IMR-90 (cell line): ENCODE measurements around the gene NAV2. TPM values are rescaled to one million over a fixed set of nuclear protein-coding genes. Genes with fewer than 3 reads are reported as not detected.

ENCODE experiments used
- ATAC-seq: fragments of 200-7000 bp; cut with Tn5 transposase; 2 replicates; pipeline ENCODE4 v1.9.1; 2020; ENCODE audit warnings: low read depth, mild to moderate bottlenecking, moderate library complexity
- BruUV-seq: library from RNA; stranded (reverse); fragments of 400-500 nt; replicated peaks from 2 replicates; lab custom pipeline; 2021; lab: Mats Ljungman, UMichigan
- CTCF ChIA-PET: fragments of 300-600 bp; formaldehyde crosslinking; extraction: SDS; loops from one replicate; lab custom pipeline; 2021; ENCODE audit warnings: antibody characterized with exemption; lab: Yijun Ruan, JAX
- POLR2A ChIA-PET: fragments of 300-600 bp; sonication (Branson Sonifier 250); formaldehyde crosslinking; loops from one replicate; lab custom pipeline; 2022; ENCODE audit warnings: antibody characterized with exemption; ENCODE audit not compliant: unreplicated experiment; lab: Charles Lee
- DNase-seq: peaks from one replicate; pipeline ENCODE4 v3.0.0; 2013
- H2AFZ ChIP-seq: replicated peaks from 2 replicates; pipeline ENCODE3; 2013; ENCODE audit warnings: low read length, mild to moderate bottlenecking; ENCODE audit not compliant: poor library complexity
- H2AK5ac ChIP-seq: 2 replicates; pipeline ENCODE4 v1.6.1; 2013; ENCODE audit warnings: low read depth, low read length, inconsistent platforms
- H2AK9ac ChIP-seq: replicated peaks from 2 replicates; pipeline ENCODE3; 2013; ENCODE audit warnings: mild to moderate bottlenecking, low read depth, low read length, moderate library complexity; ENCODE audit not compliant: poor library complexity
- H2BK120ac ChIP-seq: 2 replicates; pipeline ENCODE4 v1.6.1; 2013; ENCODE audit warnings: low read depth, low read length, inconsistent platforms
- H2BK15ac ChIP-seq: 3 replicates; pipeline ENCODE4 v1.6.1; 2013; ENCODE audit warnings: low read depth, low read length, inconsistent platforms
- H2BK20ac ChIP-seq: 2 replicates; pipeline ENCODE4 v1.6.1; 2013; ENCODE audit warnings: low read depth, mild to moderate bottlenecking, inconsistent platforms, low read length, moderate library complexity
- H2BK5ac ChIP-seq: 2 replicates; pipeline ENCODE4 v1.6.1; 2013; ENCODE audit warnings: mild to moderate bottlenecking, low read depth, low read length, inconsistent platforms; ENCODE audit not compliant: poor library complexity, severe bottlenecking
- H3K14ac ChIP-seq: replicated peaks from 2 replicates; pipeline ENCODE4 v1.6.1; 2013; ENCODE audit warnings: low read depth, low read length, inconsistent platforms
- H3K18ac ChIP-seq: 2 replicates; pipeline ENCODE4 v1.6.1; 2013; ENCODE audit warnings: low read depth, low read length, control low read depth
- H3K23ac ChIP-seq: 2 replicates; pipeline ENCODE4 v1.6.1; 2013; ENCODE audit warnings: low read depth, low read length, inconsistent platforms
- H3K27ac ChIP-seq: 2 replicates; pipeline ENCODE4 v1.5.1; 2013; ENCODE audit warnings: mild to moderate bottlenecking, control low read depth, low read length; ENCODE audit not compliant: insufficient read depth
- H3K27me3 ChIP-seq: 2 replicates; pipeline ENCODE4 v1.6.1; 2013; ENCODE audit warnings: low read length; ENCODE audit not compliant: control insufficient read depth, insufficient read depth
- H3K36me3 ChIP-seq: 2 replicates; pipeline ENCODE4 v1.6.1; 2013; ENCODE audit warnings: low read length, mixed read lengths; ENCODE audit not compliant: control insufficient read depth, insufficient read depth
- H3K4ac ChIP-seq: 2 replicates; pipeline ENCODE4 v1.6.1; 2013; ENCODE audit warnings: low read depth, low read length, inconsistent platforms
- H3K4me1 ChIP-seq: 2 replicates; pipeline ENCODE4 v1.6.1; 2013; ENCODE audit warnings: low read length, mixed read lengths; ENCODE audit not compliant: control insufficient read depth, insufficient read depth
- H3K4me2 ChIP-seq: 2 replicates; pipeline ENCODE4 v1.6.1; 2013; ENCODE audit warnings: low read depth, mild to moderate bottlenecking, control low read depth, low read length, moderate library complexity
- H3K4me3 ChIP-seq: 2 replicates; pipeline ENCODE4 v1.5.1; 2013; ENCODE audit warnings: low read depth, mild to moderate bottlenecking, control low read depth, low read length, moderate library complexity; ENCODE audit not compliant: insufficient read depth
- H3K56ac ChIP-seq: 2 replicates; pipeline ENCODE4 v1.6.1; 2013; ENCODE audit warnings: low read length, inconsistent platforms; ENCODE audit not compliant: insufficient read depth; ENCODE audit errors: extremely low read depth
- H3K79me1 ChIP-seq, 2 experiments: 2 replicates each; pipeline ENCODE4 v1.6.1; 2013; ENCODE audit warnings: low read length in 2 of 2, inconsistent platforms in 1 of 2, low read depth in 1 of 2
- H3K9ac ChIP-seq: 2 replicates; pipeline ENCODE4 v1.6.1; 2013; ENCODE audit warnings: low read depth, low read length, control low read depth
- H3K9me1 ChIP-seq: 2 replicates; pipeline ENCODE4 v1.6.1; 2013; ENCODE audit warnings: low read length, inconsistent platforms; ENCODE audit not compliant: insufficient read depth
- H3K9me3 ChIP-seq: 2 replicates; pipeline ENCODE4 v1.6.1; 2013; ENCODE audit warnings: low read length; ENCODE audit not compliant: control insufficient read depth, insufficient read depth
- H4K20me1 ChIP-seq: 2 replicates; pipeline ENCODE4 v1.6.1; 2013; ENCODE audit warnings: low read length, inconsistent platforms; ENCODE audit not compliant: insufficient read depth
- H4K5ac ChIP-seq: 2 replicates; pipeline ENCODE4 v1.6.1; 2013; ENCODE audit warnings: mild to moderate bottlenecking, low read depth, low read length, control low read depth
- H4K8ac ChIP-seq, 2 experiments: 2 replicates each; pipeline ENCODE4 v1.6.1; 2013; ENCODE audit warnings: low read depth in 2 of 2, low read length in 2 of 2, control low read depth in 1 of 2, inconsistent platforms in 1 of 2
- H4K91ac ChIP-seq: 2 replicates; pipeline ENCODE4 v1.6.1; 2013; ENCODE audit warnings: low read depth, low read length, inconsistent platforms; ENCODE audit not compliant: insufficient read depth
- BHLHE40 ChIP-seq: fragments of 150-350 bp; IDR thresholded peaks from 2 replicates; pipeline ENCODE4 v1.6.1; 2016; ENCODE audit warnings: mild to moderate bottlenecking, low read depth, low read length
- CHD1 ChIP-seq: IDR thresholded peaks from 2 replicates; pipeline ENCODE4 v1.6.1; 2012; ENCODE audit warnings: low read depth, low read length, improper control_type of control experiment
- CTCF ChIP-seq: conservative IDR thresholded peaks from 2 replicates; pipeline ENCODE4 v1.5.1; 2012; ENCODE audit warnings: mild to moderate bottlenecking, low read depth, low read length, improper control_type of control experiment
- FOS ChIP-seq: fragments of 150-350 bp; IDR thresholded peaks from 2 replicates; pipeline ENCODE4 v1.6.1; 2016; ENCODE audit warnings: low read depth, low read length
- MAFK ChIP-seq: IDR thresholded peaks from 2 replicates; pipeline ENCODE4 v1.6.1; 2012; ENCODE audit warnings: low read depth, low read length, improper control_type of control experiment
- MAZ ChIP-seq: IDR thresholded peaks from 2 replicates; pipeline ENCODE4 v1.6.1; 2012; ENCODE audit warnings: low read depth, mild to moderate bottlenecking, low read length, improper control_type of control experiment, moderate library complexity, borderline replicate concordance
- MXI1 ChIP-seq: IDR thresholded peaks from 2 replicates; pipeline ENCODE4 v1.6.1; 2012; ENCODE audit warnings: low read depth, mild to moderate bottlenecking, low read length, moderate library complexity, borderline replicate concordance
- NFE2L2 ChIP-seq: fragments of 150-350 bp; IDR thresholded peaks from 2 replicates; pipeline ENCODE4 v1.6.1; 2016; ENCODE audit warnings: low read depth, mild to moderate bottlenecking, low read length
- POLR2A ChIP-seq: IDR thresholded peaks from 2 replicates; pipeline ENCODE4 v1.6.1; 2012; ENCODE audit warnings: mild to moderate bottlenecking, low read depth, low read length
- RAD21 ChIP-seq: IDR thresholded peaks from 2 replicates; pipeline ENCODE4 v1.6.1; 2012; ENCODE audit warnings: low read length, improper control_type of control experiment
- RFX5 ChIP-seq: IDR thresholded peaks from 2 replicates; pipeline ENCODE4 v1.8.0; 2012; ENCODE audit warnings: low read depth, mild to moderate bottlenecking, low read length, moderate library complexity
- SMC3 ChIP-seq: fragments of 150-350 bp; IDR thresholded peaks from 2 replicates; pipeline ENCODE4 v1.6.1; 2016; ENCODE audit warnings: low read depth, mild to moderate bottlenecking, antibody characterized with exemption, low read length, moderate library complexity
- WGBS, 2 experiments: methylation state at CpG; one replicate each; pipeline versions ENCODE4 v1.1.5 to v1.1.7; 2013; ENCODE audit warnings: missing lambda C conversion rate in 2 of 2; ENCODE audit not compliant: insufficient read length in 1 of 2; ENCODE audit errors: extremely low coverage in 2 of 2; 5-methylcytosine and 5-hydroxymethylcytosine counted together
- dilution Hi-C: fragments of 300-500 bp; cut with HindIII; formaldehyde crosslinking; loops from one replicate; pipeline ENCODE4 v1.14.3; 2018; ENCODE audit warnings: low sequenced_read_pairs; ENCODE audit not compliant: unreplicated experiment
- in situ Hi-C: fragments of 300-500 bp; cut with MboI; formaldehyde crosslinking; loops from 3 replicates; pipeline ENCODE4 v1.14.3; 2019; ENCODE audit warnings: low sequenced_read_pairs, inconsistent platforms, mixed read lengths
- intact Hi-C: fragments of 100-400 bp; cut with micrococcal nuclease; formaldehyde crosslinking; loops from 2 replicates; pipeline ENCODE4 v1.10.0; 2022
- polyA plus RNA-seq, 3 experiments: library from polyadenylated mRNA; depleted of rRNA; stranded (reverse); fragments of >200 nt; gene quantifications; 2 replicates each; pipeline ENCODE4 v1.2.3, GENCODE V29; 2012; ENCODE audit warnings: low replicate concordance in 1 of 3
- total RNA-seq: library from RNA; depleted of rRNA; stranded (reverse); fragments of >200 nt; gene quantifications from 2 replicates; pipeline ENCODE4 v1.2.3, GENCODE V29; 2012
- TF ChIP-seq, protein P1 (sequence below): fragments of 150-350 bp; IDR thresholded peaks from 2 replicates; pipeline ENCODE4 v1.6.1; 2017; ENCODE audit warnings: mild to moderate bottlenecking, antibody characterized with exemption, low read length, low read depth

NAV2 gene
- total and polyA plus RNA-seq, 2 of the 4 experiments (the other 2 are of a cell fraction), result 4.5 to 12.6 TPM

DNA sequence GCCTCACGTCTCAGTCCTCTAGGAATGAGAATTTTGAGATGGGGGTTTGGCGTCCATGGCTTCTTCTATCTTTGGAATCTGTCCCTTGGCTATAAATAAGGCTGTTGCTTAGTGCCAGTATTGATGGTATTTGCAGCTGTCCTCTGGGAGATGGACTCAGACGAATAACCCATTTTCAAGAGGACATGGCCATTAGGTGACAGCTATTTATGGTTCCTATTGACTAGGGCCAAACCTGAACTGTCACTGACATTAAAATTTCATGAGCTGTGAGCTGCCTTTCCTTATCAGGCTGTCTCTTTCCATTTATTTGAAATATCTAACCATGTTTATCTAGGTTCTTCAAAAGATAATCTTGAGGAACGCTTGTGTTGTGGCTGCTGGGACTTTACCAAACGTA lies 92.7 kb downstream of the NAV2 start:
- Histone ChIP-seq H2BK20ac (no peak overlapping the region), H3K79me1 (peaks cover 46 to 63% of the 10 kb centered on the region in 2 experiments), H3K4me3 (no peak overlapping the region), H2AK9ac (no peak overlapping the region), H4K5ac (no peak overlapping the region), H3K56ac (no peak overlapping the region), H3K4me1 (peaks cover 9% of the 10 kb centered on the region), H3K9me1 (peaks cover 12% of the 10 kb centered on the region; the same call in 1 of the 2 replicates), H4K8ac (no peak overlapping the region), H3K14ac (no peak overlapping the region), H2BK15ac (no peak overlapping the region), H3K4me2 (no peak overlapping the region), H4K91ac (no peak overlapping the region), H3K9ac (no peak overlapping the region), H2BK5ac (no peak overlapping the region), H3K18ac (no peak overlapping the region), H4K20me1 (peaks cover 65% of the 10 kb centered on the region), H3K27me3 (no peaks in the 10 kb centered on the region), H3K4ac (no peak overlapping the region), H2BK120ac (no peak overlapping the region), H3K27ac (no peak overlapping the region), H3K23ac (no peak overlapping the region), H2AK5ac (no peak overlapping the region), H2AFZ (no peak overlapping the region), H3K9me3 (no peaks in the 10 kb centered on the region), H3K36me3 (no peaks in the 10 kb centered on the region)
- no CpG with 5 or more reads among the region's 5 CpGs for WGBS, 2 experiments
- no TSS peak for BruUV-seq
- dilution Hi-C loops (no loop called here), intact Hi-C loops (no loop called here), in situ Hi-C loops (no loop called here)
- POLR2A ChIA-PET, result no interaction called here
- CTCF ChIA-PET, result no interaction called here
- ATAC-seq, result no peak
- no peak for TF ChIP-seq BHLHE40
- no peak for TF ChIP-seq MXI1
- TF ChIP-seq POLR2A, result no peak
- no peak for TF ChIP-seq CTCF
- TF ChIP-seq MAFK, result no peak
- TF ChIP-seq, protein P1, sequence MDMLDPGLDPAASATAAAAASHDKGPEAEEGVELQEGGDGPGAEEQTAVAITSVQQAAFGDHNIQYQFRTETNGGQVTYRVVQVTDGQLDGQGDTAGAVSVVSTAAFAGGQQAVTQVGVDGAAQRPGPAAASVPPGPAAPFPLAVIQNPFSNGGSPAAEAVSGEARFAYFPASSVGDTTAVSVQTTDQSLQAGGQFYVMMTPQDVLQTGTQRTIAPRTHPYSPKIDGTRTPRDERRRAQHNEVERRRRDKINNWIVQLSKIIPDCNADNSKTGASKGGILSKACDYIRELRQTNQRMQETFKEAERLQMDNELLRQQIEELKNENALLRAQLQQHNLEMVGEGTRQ, result no peak
- TF ChIP-seq CHD1, result no peak
- TF ChIP-seq RFX5, result no peak
- no peak for TF ChIP-seq RAD21
- TF ChIP-seq SMC3, result no peak
- TF ChIP-seq MAZ, result no peak
- TF ChIP-seq NFE2L2, result no peak
- TF ChIP-seq FOS, result no peak
- no peak for DNase-seq
